ENCODE data around the gene TAF3. TPM values are rescaled to one million over a fixed set of nuclear protein-coding genes. Genes with fewer than 3 reads are reported as not detected.

The TAF3 gene
- total RNA-seq, 1 donor from 2014 or later = 6.2 TPM

DNA sequence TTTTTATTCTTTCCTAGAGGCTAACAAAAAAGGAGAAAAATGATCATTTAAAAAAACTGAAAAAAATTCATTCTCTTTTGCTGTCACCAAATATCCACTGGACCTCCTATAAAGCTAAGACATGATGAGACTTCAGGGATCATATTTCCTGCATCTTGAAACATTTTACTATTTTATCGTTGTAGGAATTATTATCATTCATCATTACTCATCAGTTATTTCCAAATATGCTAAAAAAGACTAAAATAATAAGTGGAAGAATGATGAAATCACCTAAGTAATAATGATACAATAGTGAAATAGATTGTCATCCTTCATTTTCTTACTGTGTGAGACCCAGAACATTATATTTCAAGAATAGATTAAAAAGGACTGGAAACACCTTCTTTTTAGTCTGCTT is 28.3 kb downstream of the TAF3 start:
- peaks cover 2% of the 10 kb centered on the region for H3K36me3 Mint-ChIP-seq (ENCODE audit: low read depth)
- no peaks in the 10 kb centered on the region for H3K9me3 Mint-ChIP-seq (ENCODE audit: low read depth)
- no peak for DNase-seq (ENCODE audit: low spot score)
- TF ChIP-seq, protein P1, sequence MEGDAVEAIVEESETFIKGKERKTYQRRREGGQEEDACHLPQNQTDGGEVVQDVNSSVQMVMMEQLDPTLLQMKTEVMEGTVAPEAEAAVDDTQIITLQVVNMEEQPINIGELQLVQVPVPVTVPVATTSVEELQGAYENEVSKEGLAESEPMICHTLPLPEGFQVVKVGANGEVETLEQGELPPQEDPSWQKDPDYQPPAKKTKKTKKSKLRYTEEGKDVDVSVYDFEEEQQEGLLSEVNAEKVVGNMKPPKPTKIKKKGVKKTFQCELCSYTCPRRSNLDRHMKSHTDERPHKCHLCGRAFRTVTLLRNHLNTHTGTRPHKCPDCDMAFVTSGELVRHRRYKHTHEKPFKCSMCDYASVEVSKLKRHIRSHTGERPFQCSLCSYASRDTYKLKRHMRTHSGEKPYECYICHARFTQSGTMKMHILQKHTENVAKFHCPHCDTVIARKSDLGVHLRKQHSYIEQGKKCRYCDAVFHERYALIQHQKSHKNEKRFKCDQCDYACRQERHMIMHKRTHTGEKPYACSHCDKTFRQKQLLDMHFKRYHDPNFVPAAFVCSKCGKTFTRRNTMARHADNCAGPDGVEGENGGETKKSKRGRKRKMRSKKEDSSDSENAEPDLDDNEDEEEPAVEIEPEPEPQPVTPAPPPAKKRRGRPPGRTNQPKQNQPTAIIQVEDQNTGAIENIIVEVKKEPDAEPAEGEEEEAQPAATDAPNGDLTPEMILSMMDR (IDR thresholded peaks at IDR 0.05) = no peak
- peaks cover 4% of the 10 kb centered on the region for H3K4me1 Mint-ChIP-seq (ENCODE audit: low read depth)
- no peaks in the 10 kb centered on the region for H3K27me3 Mint-ChIP-seq (ENCODE audit: low read depth)
- H3K4me3 Mint-ChIP-seq (ENCODE audit: unreplicated experiment) = no peak overlapping the region
- H3K27ac Mint-ChIP-seq (ENCODE audit: unreplicated experiment) = no peak overlapping the region

DNA sequence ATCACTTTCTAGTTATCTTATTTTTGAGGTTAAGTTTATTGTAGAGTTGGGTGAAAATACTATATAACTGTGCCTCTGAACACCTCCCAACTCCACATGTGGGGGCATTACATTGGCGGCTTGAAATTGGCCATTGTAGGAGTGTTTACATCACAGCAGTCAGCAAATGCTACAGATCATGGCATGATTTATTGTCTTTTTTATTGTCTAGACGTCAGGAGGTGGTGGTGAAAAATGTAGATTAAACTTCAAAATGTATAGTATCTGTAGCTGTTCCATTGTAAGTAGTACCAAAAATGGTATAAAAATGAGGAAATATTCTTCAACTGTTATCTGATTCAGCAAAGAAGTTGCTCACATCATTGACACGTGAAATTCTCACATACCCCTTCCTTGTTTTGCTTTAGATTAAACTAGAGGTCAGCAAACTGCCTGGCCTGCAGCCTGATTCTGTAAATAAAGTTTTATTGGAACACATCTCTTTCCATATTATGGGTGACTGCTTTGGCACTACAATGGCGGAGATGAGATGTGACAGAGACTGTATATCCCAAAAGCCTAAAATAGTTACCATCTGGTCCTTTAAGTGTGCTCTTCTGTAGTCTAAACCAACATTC is 35.0 kb downstream of the TAF3 start:
- H3K27ac Mint-ChIP-seq (ENCODE audit: unreplicated experiment) = no peak overlapping the region
- TF ChIP-seq, protein P1 (IDR thresholded peaks at IDR 0.05) = no peak
- DNase-seq (ENCODE audit: low spot score) = no peak
- peaks cover 19% of the 10 kb centered on the region for H3K4me1 Mint-ChIP-seq (ENCODE audit: low read depth)
- H3K36me3 Mint-ChIP-seq (ENCODE audit: low read depth) = peaks cover 3% of the 10 kb centered on the region
- no peaks in the 10 kb centered on the region for H3K9me3 Mint-ChIP-seq (ENCODE audit: low read depth)
- H3K4me3 Mint-ChIP-seq (ENCODE audit: unreplicated experiment) = no peak overlapping the region
- H3K27me3 Mint-ChIP-seq (ENCODE audit: low read depth) = no peaks in the 10 kb centered on the region

DNA sequence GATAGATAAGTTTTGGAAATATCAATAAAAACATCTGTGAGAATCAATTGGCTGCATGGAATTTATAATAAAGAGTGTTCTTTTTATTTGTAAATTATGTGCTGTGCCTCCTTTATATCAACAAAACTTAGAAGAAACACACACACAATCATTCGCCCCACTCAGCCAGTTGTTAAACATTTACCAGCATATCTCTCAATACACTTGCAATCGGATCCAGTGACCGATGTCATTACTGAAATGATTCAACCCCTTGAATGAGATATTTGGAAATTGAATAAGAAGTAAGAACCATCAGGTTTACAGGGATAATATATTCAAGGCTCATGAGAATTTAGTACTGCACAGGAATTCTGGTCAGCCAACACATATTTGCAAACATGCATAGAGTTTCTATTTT is 35.6 kb downstream of the TAF3 start:
- Mint-ChIP-seq H3K9me3 (ENCODE audit: low read depth) (no peaks in the 10 kb centered on the region), H3K27ac (ENCODE audit: unreplicated experiment) (no peak overlapping the region), H3K36me3 (ENCODE audit: low read depth) (peaks cover 3% of the 10 kb centered on the region), H3K4me1 (ENCODE audit: low read depth) (peaks cover 19% of the 10 kb centered on the region), H3K4me3 (ENCODE audit: unreplicated experiment) (no peak overlapping the region), H3K27me3 (ENCODE audit: low read depth) (no peaks in the 10 kb centered on the region)
- DNase-seq (ENCODE audit: low spot score) = no peak
- TF ChIP-seq, protein P1 (IDR thresholded peaks at IDR 0.05) = no peak

DNA sequence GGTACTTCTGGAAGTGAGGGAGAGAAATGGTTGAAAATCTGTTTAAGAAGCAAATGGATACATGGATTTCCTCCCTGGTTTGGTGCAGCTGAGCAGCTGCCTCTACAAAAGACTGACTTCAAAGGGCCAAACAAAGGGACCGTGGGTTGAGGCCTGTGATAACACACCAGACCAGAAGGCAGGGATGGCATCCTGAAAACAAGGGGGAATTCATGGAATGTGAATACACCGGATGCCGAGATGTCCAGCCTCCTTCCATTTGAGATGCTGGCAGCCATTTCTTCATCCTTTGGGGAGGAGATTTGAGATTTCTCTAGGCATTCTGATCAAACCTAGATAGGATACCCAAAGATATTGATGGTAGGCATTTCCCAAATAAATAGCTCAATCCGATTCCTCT is 36.9 kb downstream of the TAF3 start:
- no peak for DNase-seq (ENCODE audit: low spot score)
- TF ChIP-seq, protein P1 (IDR thresholded peaks at IDR 0.05) = no peak
- H3K4me3 Mint-ChIP-seq (ENCODE audit: unreplicated experiment) = no peak overlapping the region

DNA sequence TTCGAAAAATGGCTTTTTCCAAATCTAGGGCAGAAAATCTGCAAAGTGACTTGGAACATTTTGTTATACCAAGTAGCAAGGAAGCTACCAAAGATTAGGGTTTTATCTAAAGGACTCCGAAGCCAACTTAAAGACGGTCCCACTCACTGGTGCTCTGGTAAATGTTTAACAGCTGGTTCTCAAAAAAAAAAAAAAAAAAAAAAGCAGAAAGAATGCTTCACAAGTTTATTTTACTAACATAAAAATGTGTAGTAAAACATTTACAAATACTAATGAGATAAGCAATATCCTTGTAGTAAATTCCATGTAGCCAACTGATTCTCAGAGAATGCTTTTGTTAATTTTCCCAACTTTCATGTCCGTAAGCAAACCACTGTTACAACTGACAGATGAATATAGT is 38.4 kb downstream of the TAF3 start:
- H3K36me3 Mint-ChIP-seq (ENCODE audit: low read depth) = peaks cover 5% of the 10 kb centered on the region
- DNase-seq (ENCODE audit: low spot score) = no peak
- H3K4me1 Mint-ChIP-seq (ENCODE audit: low read depth) = peaks cover 19% of the 10 kb centered on the region
- peaks cover 8% of the 10 kb centered on the region for H3K9me3 Mint-ChIP-seq (ENCODE audit: low read depth)
- no peaks in the 10 kb centered on the region for H3K27me3 Mint-ChIP-seq (ENCODE audit: low read depth)
- H3K4me3 Mint-ChIP-seq (ENCODE audit: unreplicated experiment) = no peak overlapping the region
- TF ChIP-seq, protein P1 (IDR thresholded peaks at IDR 0.05) = no peak
- H3K27ac Mint-ChIP-seq (ENCODE audit: unreplicated experiment) = no peak overlapping the region

More for the DNA sequence above, 36.9 kb downstream of the TAF3 start:
- Mint-ChIP-seq H3K4me1 (ENCODE audit: low read depth) (peaks cover 19% of the 10 kb centered on the region), H3K27me3 (ENCODE audit: low read depth) (no peaks in the 10 kb centered on the region), H3K27ac (ENCODE audit: unreplicated experiment) (no peak overlapping the region), H3K36me3 (ENCODE audit: low read depth) (peaks cover 5% of the 10 kb centered on the region), H3K9me3 (ENCODE audit: low read depth) (peaks cover 5% of the 10 kb centered on the region)

Measured in chondrocyte (in vitro differentiated cells).